HT-29 (cell line): Measurements from ENCODE around the gene FAHD1. TPM values are rescaled to one million over a fixed set of nuclear protein-coding genes. Genes with fewer than 3 reads are reported as not detected.

Experiments
- DNase-seq: peaks from one replicate; pipeline ENCODE4 v3.0.0-alpha.2; 2015; ENCODE audit warnings: low spot score
- total RNA-seq: library from RNA; depleted of rRNA; stranded (reverse); fragments of >200 nt; shearing (Covaris generic); gene quantifications from 2 replicates; pipeline ENCODE4 v1.2.3, GENCODE V29; 2014

FAHD1 gene
- total RNA-seq, 1 experiment from 2014 or later: 85.5 TPM

DNA sequence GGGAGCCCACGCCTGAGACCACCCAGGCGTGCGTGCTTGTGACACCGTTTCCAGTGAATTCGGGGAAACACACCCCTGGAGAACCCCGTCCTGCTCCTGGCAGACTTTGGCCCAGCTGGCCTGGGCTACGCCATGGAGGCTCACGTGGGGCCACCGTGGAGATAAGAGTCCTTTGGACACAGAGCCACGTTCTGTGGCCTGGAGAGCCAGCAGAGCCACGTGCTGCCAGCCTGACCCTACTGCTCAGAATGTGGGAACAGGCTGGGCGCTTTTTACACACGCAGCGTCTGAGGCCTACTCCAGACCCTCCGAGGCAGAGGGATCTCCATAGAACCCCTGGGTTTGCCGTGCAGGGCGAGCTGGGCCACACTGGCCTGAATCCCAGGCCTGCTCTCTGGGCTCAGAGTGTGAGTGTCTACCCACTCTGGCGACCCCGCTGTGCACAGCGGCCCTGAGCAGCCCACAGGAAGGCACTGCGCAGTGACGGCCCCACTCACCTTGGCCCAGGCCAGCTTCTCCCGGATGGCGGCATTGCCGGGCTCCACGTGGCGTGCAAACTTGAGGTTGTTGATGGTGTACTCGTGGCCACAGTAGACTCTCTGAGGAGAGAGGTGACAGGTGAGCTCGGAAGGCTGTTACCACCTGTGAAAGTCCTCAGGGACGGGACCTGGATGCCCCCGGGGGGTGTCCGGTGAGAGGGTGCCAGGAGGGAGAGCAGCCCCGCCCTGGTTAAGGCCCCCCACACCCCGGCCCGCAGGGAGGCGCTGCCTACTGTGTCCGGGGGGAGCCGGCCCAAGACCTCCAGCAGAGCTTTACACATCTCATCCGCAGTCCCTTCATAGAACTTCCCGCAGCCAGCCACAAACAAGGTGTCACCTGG, 10.4 kb upstream of the FAHD1 start:
- DNase-seq: no peak

DNA sequence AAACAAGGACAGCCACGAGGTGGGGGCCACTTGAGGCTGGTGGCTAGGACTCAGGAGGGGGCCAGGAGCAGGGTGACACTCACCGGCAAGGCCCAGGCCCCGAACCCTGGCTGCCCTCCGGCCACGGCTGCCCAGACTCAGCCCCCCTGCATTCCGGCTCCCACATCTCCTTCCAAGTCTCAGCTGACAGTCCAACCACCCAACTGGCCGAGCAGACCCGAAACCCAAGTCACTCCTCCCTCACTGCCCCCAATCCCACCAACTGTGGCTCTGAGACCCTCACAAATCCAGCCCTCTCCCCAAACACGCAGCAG, 9.8 kb upstream of the FAHD1 start:
- DNase-seq: no peak

GRCh38 chr16:1817716-1818115, 9.3 kb upstream of the FAHD1 start:
- DNase-seq: no peak

DNA sequence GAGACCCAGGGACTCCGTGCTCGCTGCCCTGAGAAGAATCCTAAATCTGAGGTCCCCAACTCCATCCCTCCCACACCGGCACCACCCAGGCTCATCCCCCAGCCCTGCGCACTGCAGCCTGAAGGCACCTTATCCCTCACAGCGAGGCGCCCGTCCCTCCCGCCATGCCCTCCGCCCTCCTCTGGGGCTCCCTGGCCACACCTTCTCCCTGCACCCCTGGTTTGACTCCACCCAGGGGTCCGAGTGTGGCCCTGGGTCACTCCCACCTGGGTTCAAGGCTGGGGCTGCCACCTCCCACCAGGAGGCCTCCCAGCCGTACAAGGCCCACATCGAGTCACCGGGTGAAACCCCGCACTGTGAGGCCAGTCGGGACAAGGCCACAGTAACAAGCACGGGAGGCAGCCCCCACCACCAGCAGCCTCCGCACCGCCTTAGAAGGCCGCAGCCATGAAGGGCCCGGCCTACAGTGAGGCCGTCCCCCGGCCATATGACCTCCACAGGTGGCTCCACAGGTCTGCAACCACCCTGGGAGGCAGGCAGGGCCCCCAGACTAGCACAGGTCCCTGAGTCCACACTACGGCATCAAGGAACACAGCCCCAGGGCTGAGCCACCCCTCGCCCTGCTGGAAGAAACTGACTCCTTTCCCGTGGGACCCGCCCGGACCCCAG, 8.7 kb upstream of the FAHD1 start:
- DNase-seq: no peak

GRCh38 chr16:1818873-1819525, 8.0 kb upstream of the FAHD1 start:
- DNase-seq: no peak

- no peak for DNase-seq
Measured at GRCh38 chr16:1819611-1820010, 7.4 kb upstream of the FAHD1 start.

- DNase-seq: no peak
Measured at GRCh38 chr16:1820096-1820945, 6.7 kb upstream of the FAHD1 start.

- no peak for DNase-seq
Measured at GRCh38 chr16:1820946-1821290, 6.1 kb upstream of the FAHD1 start.

DNA sequence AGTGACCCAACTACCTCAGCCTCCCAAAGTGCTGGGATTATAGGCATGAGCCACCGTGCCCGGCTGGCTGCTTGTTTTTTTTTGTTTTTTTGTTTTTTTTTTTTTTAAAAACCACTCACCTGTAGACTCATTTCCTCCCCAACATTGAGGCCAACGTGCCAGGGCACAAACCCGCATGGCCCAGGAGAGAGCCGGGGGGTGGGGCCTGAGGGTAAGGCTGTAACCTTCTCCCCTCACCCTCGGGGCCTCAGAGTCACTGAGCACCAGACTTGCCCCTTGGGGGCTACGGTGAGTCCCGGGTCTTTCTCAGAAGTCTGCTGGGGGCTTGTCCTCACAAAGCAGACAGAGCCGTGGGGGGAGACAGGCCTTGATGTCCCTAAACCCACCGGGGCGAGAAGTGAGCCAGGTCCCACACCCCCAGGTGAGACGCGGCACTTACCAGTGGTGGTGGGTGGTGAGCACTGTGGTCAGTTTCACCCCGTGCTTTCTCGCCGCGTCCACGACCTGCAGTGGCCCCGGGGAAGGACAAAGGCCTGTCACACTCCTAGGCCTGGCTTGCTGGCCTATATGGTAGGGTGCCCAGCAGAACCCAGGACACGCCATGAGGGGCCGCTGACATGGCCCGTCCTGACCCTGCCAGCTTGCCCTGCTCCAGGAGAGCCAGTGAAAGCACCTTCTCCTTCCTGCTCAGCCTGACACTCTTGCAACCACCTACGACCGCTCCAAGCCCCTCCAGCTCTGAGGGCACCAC, 5.0 kb upstream of the FAHD1 start:
- DNase-seq: no peak

- DNase-seq: no peak
Measured at GRCh38 chr16:1822801-1823200, 4.2 kb upstream of the FAHD1 start.

- peak; percentile 80 for DNase-seq
Measured at GRCh38 chr16:1823821-1824220, 3.2 kb upstream of the FAHD1 start.

DNA sequence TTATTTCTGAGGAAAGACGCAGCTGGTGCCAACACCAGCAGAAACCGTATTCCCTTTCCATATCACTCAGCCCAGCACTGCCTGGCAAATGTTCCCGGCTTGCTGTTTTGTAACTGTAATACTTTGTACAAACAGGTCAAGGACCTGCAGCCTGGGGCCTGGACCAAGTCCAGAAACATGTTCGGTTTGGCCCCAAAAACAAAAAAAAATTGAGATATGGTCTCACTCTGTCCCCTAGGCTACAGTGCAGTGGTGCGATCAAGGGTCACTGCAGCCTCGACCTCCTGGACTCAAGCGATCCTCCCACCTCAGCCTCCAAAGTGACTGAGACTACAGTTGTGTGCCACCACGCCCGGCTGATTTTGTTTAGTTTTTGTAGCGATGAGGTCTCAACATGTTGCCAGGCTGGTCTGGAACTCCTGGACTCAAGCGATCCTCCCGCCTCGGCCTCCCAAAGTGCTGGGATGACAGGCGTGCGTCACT, 1.6 kb upstream of the FAHD1 start:
- DNase-seq: no peak

GRCh38 chr16:1825864-1826690, 929 bp upstream of the FAHD1 start:
- peak; percentile 54 for DNase-seq

GRCh38 chr16:1828645-1829410, 1.8 kb downstream of the FAHD1 start:
- DNase-seq: peak; percentile 12

DNA sequence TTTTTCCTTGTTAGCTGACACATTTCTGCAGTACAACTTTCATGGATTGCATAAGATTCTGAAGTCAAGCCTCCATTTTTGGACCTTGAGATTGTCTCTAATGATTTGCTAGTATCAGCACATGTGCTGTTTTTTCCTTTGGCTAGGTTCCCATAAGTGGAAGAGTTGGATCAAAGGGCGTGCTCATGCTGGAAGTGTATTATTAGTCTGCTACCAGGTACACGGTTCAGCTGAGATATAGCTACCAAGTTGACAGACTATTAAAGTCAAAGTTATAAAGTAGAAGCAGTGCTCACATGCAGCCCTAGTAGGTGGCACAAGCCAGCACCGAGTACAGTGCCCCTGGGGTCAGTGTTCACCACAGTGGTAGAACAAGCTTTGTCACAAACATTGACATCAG, 3.2 kb downstream of the FAHD1 start:
- no peak for DNase-seq

GRCh38 chr16:1831186-1832075, 4.4 kb downstream of the FAHD1 start:
- DNase-seq: no peak

GRCh38 chr16:1832838-1833454, 5.9 kb downstream of the FAHD1 start:
- no peak for DNase-seq

DNA sequence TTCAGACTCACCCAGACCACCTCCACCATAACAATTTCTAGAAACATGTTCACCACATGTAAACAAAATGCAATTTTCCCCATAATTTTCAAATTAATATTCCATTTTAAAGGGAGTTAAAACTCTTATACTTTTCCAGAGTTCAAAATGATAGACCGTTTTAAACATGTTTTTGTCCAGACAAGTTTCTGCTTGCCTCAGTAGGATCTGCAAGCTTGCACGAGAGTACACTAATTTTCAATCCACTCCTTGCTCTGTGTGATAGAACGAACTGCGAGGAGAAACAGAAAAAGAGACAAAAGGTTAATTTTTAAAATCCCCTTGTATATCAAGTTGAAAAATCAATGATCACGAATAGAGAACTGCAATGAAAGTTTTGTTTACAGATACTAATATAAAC, 7.1 kb downstream of the FAHD1 start:
- no peak for DNase-seq
